MM.1S (cell line): Measurements from ENCODE around the gene FUCA1.

Experiments
- CTCF ChIP-seq: fragments of 300-600 bp; sonication (generic); IDR thresholded peaks from 2 replicates; pipeline ENCODE4 v1.5.1; 2016; ENCODE audit warnings: antibody characterized with exemption, low read length, mixed read lengths
- EZH2 ChIP-seq: fragments of 300-600 bp; sonication (generic); optimal IDR thresholded peaks from 2 replicates; pipeline ENCODE3; 2017; ENCODE audit warnings: low read depth, mild to moderate bottlenecking, antibody characterized with exemption, low read length, mixed read lengths

- TF ChIP-seq EZH2, result no peak
- no peak for TF ChIP-seq CTCF
Measured at GRCh38 chr1:23836037-23836436, 32.1 kb downstream of the FUCA1 start.
